Measurements from ENCODE around the gene CPN1.
"Not testable (repeated sequence)": the region's sequence is repeated elsewhere in the genome, so short reads cannot be mapped to it uniquely, and the experiment has no call there.

CPN1 gene

GRCh38 chr10:100083623-100084022 is 2.0 kb upstream of the CPN1 start:
- Histone ChIP-seq H3K9ac (no peak overlapping the region), H3K27me3 (no peaks in the 10 kb centered on the region), H3K36me3 (no peaks in the 10 kb centered on the region), H3K27ac (no peak overlapping the region), H4K20me1 (no peaks in the 10 kb centered on the region), H3K4me2 (no peak overlapping the region), H3K4me1 (no peaks in the 10 kb centered on the region), H3K4me3 (no peak overlapping the region), H3K9me3 (no peaks in the 10 kb centered on the region)
- TF ChIP-seq Cebpa-rat (IDR thresholded peaks at IDR 0.05), result no peak

DNA sequence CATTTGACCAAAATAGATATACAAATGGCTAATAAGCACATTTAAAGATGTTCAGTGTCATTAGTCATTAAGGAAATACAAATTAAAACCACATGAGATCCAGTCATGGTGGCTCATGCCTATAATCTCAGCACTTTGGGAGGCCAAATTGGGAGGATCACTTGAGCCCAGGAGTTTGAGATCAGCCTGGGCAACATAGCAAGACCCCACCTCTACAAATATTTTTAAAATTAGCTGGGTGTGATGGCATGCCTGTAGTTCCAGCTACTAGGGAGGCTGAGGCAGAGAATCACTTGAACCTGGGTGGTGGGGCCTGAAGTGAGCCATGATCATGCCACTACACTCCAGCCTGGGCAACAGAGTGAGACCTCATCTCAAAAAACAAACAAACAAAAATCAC is 607 bp upstream of the CPN1 start:
- not testable (repeated sequence) for H3K4me1 ChIP-seq, H3K9me3 ChIP-seq, H3K4me3 ChIP-seq, H3K27ac ChIP-seq, H4K20me1 ChIP-seq, H3K27me3 ChIP-seq, H3K36me3 ChIP-seq, H3K9ac ChIP-seq, H3K4me2 ChIP-seq

- H3K9ac ChIP-seq, result no peak overlapping the region
- H4K20me1 ChIP-seq, result no peaks in the 10 kb centered on the region
- no peak overlapping the region for H3K4me2 ChIP-seq
- no peaks in the 10 kb centered on the region for H3K36me3 ChIP-seq
- TF ChIP-seq Cebpa-rat (IDR thresholded peaks at IDR 0.05), result no peak
- H3K4me3 ChIP-seq, result no peak overlapping the region
- no peaks in the 10 kb centered on the region for H3K9me3 ChIP-seq
- no peaks in the 10 kb centered on the region for H3K27me3 ChIP-seq
- H3K4me1 ChIP-seq, result no peaks in the 10 kb centered on the region
- no peak overlapping the region for H3K27ac ChIP-seq
Observed at GRCh38 chr10:100076750-100077149, 4.9 kb downstream of the CPN1 start.

GRCh38 chr10:100075426-100076220 is 6.0 kb downstream of the CPN1 start:
- no peaks in the 10 kb centered on the region for H4K20me1 ChIP-seq
- H3K9ac ChIP-seq, result no peak overlapping the region
- TF ChIP-seq Cebpa-rat (IDR thresholded peaks at IDR 0.05), result no peak
- H3K27me3 ChIP-seq, result no peaks in the 10 kb centered on the region
- H3K4me1 ChIP-seq, result no peaks in the 10 kb centered on the region
- no peaks in the 10 kb centered on the region for H3K9me3 ChIP-seq
- H3K4me3 ChIP-seq, result no peak overlapping the region
- H3K4me2 ChIP-seq, result no peak overlapping the region
- no peaks in the 10 kb centered on the region for H3K36me3 ChIP-seq
- H3K27ac ChIP-seq, result no peak overlapping the region

GRCh38 chr10:100072514-100072913 is 9.2 kb downstream of the CPN1 start:
- no peaks in the 10 kb centered on the region for H3K4me1 ChIP-seq
- no peaks in the 10 kb centered on the region for H3K36me3 ChIP-seq
- H3K9me3 ChIP-seq, result no peaks in the 10 kb centered on the region
- no peaks in the 10 kb centered on the region for H4K20me1 ChIP-seq
- no peak overlapping the region for H3K4me3 ChIP-seq
- H3K9ac ChIP-seq, result no peak overlapping the region
- no peak overlapping the region for H3K27ac ChIP-seq
- H3K27me3 ChIP-seq, result no peaks in the 10 kb centered on the region
- no peak for TF ChIP-seq Cebpa-rat (IDR thresholded peaks at IDR 0.05)
- H3K4me2 ChIP-seq, result no peak overlapping the region

- no peak overlapping the region for H3K27ac ChIP-seq
- no peak for TF ChIP-seq Cebpa-rat (IDR thresholded peaks at IDR 0.05)
Observed at GRCh38 chr10:100071529-100071928, 10.1 kb downstream of the CPN1 start.

GRCh38 chr10:100067466-100067865 is 14.2 kb downstream of the CPN1 start:
- no peak for TF ChIP-seq Cebpa-rat (IDR thresholded peaks at IDR 0.05)
- no peaks in the 10 kb centered on the region for H3K9me3 ChIP-seq
- no peaks in the 10 kb centered on the region for H3K27me3 ChIP-seq
- H3K9ac ChIP-seq, result no peak overlapping the region
- no peak overlapping the region for H3K4me2 ChIP-seq
- no peak overlapping the region for H3K27ac ChIP-seq
- no peak overlapping the region for H3K4me3 ChIP-seq
- H3K4me1 ChIP-seq, result no peaks in the 10 kb centered on the region
- no peaks in the 10 kb centered on the region for H3K36me3 ChIP-seq
- no peaks in the 10 kb centered on the region for H4K20me1 ChIP-seq

More at GRCh38 chr10:100071529-100071928, 10.1 kb downstream of the CPN1 start:
- H4K20me1 ChIP-seq, result no peaks in the 10 kb centered on the region
- H3K36me3 ChIP-seq, result no peaks in the 10 kb centered on the region
- H3K9me3 ChIP-seq, result no peaks in the 10 kb centered on the region
- H3K4me2 ChIP-seq, result no peak overlapping the region
- no peaks in the 10 kb centered on the region for H3K4me1 ChIP-seq
- H3K27me3 ChIP-seq, result no peaks in the 10 kb centered on the region
- no peak overlapping the region for H3K4me3 ChIP-seq
- H3K9ac ChIP-seq, result no peak overlapping the region

DNA sequence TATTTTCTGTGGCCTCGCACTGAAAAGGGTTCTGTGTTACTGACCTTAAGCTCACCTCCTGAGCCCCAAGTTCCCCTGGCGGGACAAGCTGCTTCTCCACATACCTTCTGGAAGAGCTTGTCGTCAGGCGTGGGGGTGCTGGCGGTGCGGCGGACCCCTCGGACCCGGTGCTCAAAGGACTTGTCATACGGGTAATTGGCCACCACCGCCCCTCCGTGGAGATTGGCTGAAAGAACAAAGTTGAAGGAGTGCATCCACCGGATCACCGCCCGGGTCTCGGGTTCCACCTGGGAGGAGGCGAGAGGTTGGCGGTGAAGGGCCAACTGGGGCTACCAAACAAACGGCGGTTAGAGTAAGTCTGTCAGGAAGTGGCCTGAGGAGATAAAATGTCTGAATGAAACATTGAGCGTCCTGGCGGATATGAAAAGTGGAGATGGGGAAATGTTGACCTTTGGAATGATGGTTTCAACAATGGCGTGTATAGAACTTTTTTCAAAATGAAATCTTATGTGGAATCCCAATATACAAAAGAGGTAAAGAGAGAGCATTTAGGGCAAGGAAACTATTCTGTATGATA is 16.5 kb downstream of the CPN1 start:
- Histone ChIP-seq H3K4me1 (no peaks in the 10 kb centered on the region), H3K4me3 (no peak overlapping the region), H3K9me3 (no peaks in the 10 kb centered on the region), H3K9ac (no peak overlapping the region), H3K36me3 (no peaks in the 10 kb centered on the region), H4K20me1 (no peaks in the 10 kb centered on the region), H3K27me3 (no peaks in the 10 kb centered on the region), H3K27ac (no peak overlapping the region), H3K4me2 (no peak overlapping the region)
- no peak for TF ChIP-seq Cebpa-rat (IDR thresholded peaks at IDR 0.05)

- Histone ChIP-seq H3K27ac (no peak overlapping the region), H4K20me1 (no peaks in the 10 kb centered on the region), H3K9me3 (no peaks in the 10 kb centered on the region), H3K27me3 (no peaks in the 10 kb centered on the region), H3K9ac (no peak overlapping the region), H3K36me3 (no peaks in the 10 kb centered on the region), H3K4me2 (no peak overlapping the region), H3K4me1 (no peaks in the 10 kb centered on the region), H3K4me3 (no peak overlapping the region)
- no peak for TF ChIP-seq Cebpa-rat (IDR thresholded peaks at IDR 0.05)
Observed at GRCh38 chr10:100061401-100061800, 20.3 kb downstream of the CPN1 start.

- H4K20me1 ChIP-seq, result no peaks in the 10 kb centered on the region
- H3K4me2 ChIP-seq, result no peak overlapping the region
- no peak overlapping the region for H3K27ac ChIP-seq
- no peaks in the 10 kb centered on the region for H3K27me3 ChIP-seq
- H3K4me3 ChIP-seq, result no peak overlapping the region
- no peak overlapping the region for H3K9ac ChIP-seq
- no peaks in the 10 kb centered on the region for H3K4me1 ChIP-seq
- TF ChIP-seq Cebpa-rat (IDR thresholded peaks at IDR 0.05), result no peak
- no peaks in the 10 kb centered on the region for H3K36me3 ChIP-seq
- peaks cover 6% of the 10 kb centered on the region; the same call in 1 of the 2 replicates for H3K9me3 ChIP-seq
Observed at GRCh38 chr10:100057948-100058347, 23.7 kb downstream of the CPN1 start.
